ENCODE data around the gene REXO4. TPM values are rescaled to one million over a fixed set of nuclear protein-coding genes. Genes with fewer than 3 reads are reported as not detected.

The REXO4 gene
- total and polyA plus RNA-seq, 2 donors (not counting 3 experiments of a cell fraction or from before 2014, with no cell fraction given): 19.5 to 29.5 TPM

DNA sequence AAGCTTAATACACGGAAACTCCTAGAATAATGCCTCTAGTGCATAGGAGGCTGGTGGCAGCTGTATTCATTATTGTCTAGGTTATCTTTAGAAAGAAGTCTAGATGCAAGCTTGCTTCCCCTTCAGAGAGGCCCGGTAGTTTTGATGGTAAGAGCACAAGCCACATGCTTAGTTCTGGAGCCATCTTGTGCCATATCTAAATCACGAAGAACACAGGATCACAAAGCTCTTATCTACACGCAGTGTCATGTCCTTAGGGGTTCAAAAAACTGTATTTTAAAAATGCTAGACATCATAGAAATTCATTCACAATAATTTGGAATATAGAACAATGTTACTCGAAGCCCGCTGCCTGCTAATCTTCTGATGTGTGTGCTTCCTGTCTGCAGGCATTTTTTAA is 48.2 kb upstream of the REXO4 start:
- dilution Hi-C loops (cut with MboI; ENCODE audit: extremely low pct_ligation_motif_present, low sequenced_read_pairs): no loop called here
- FAIRE-seq (no peak), DNase-seq (ENCODE audit: low read depth, low spot score) (no peak)
- H3K9ac ChIP-seq (replicated peaks; ENCODE audit: extremely low read depth, insufficient read depth, low read length): no peak overlapping the region
- CTCF ChIA-PET: interaction anchor here (0.5 to 1.1 kb wide), 2 partner anchors 21 to 323 kb away, joined by 3 to 4 read pairs; no protein-coding TSS in a partner anchor
- BruUV-seq (replicated peaks): no TSS peak
- TF ChIP-seq, protein P1, sequence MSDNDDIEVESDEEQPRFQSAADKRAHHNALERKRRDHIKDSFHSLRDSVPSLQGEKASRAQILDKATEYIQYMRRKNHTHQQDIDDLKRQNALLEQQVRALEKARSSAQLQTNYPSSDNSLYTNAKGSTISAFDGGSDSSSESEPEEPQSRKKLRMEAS (IDR thresholded peaks at IDR 0.05; ENCODE audit: insufficient read depth, insufficient read length): no peak
- no peaks in the 10 kb centered on the region for H3K4me1 ChIP-seq (ENCODE audit: control insufficient read depth, extremely low read depth, insufficient read depth, low read length)
- H3K27me3 ChIP-seq (ENCODE audit: control insufficient read depth in 2 of 2, insufficient read depth in 2 of 2, low read length in 2 of 2): no peaks in the 10 kb centered on the region
- no peak overlapping the region for H3K27ac ChIP-seq (ENCODE audit: insufficient read depth, low read depth, low read length)
- POLR2A ChIA-PET: no interaction called here
- no peak overlapping the region for H2AFZ ChIP-seq (ENCODE audit: low read depth, low read length)
- H3K4me2 ChIP-seq (ENCODE audit: insufficient read depth, low read length): no peak overlapping the region
- H4K20me1 ChIP-seq (replicated peaks; ENCODE audit: control insufficient read depth, extremely low read depth, insufficient read depth, low read length): no peaks in the 10 kb centered on the region
- no peaks in the 10 kb centered on the region for H3K79me2 ChIP-seq (ENCODE audit: control insufficient read depth, insufficient read depth, low read length)
- intact Hi-C loops (cut with micrococcal nuclease): no loop called here
- no peak overlapping the region for H3K4me3 ChIP-seq (replicated peaks in 1 of 3; ENCODE audit: insufficient read depth in 1 of 3, low read depth in 1 of 3, low read length in 3 of 3)
- no peaks in the 10 kb centered on the region for H3K36me3 ChIP-seq (ENCODE audit: control insufficient read depth in 2 of 2, extremely low read depth in 1 of 2, insufficient read depth in 2 of 2, low read length in 2 of 2)
- H3K9me1 ChIP-seq (replicated peaks; ENCODE audit: control insufficient read depth, extremely low read depth, insufficient read depth, low read length): no peaks in the 10 kb centered on the region
- no peaks in the 10 kb centered on the region for H3K9me3 ChIP-seq (replicated peaks; ENCODE audit: control insufficient read depth, insufficient read depth, low read length)

- Histone ChIP-seq H3K9ac (replicated peaks; ENCODE audit: extremely low read depth, insufficient read depth, low read length) (no peak overlapping the region), H3K4me2 (ENCODE audit: insufficient read depth, low read length) (no peak overlapping the region), H3K4me3 (replicated peaks in 1 of 3; ENCODE audit: insufficient read depth in 1 of 3, low read depth in 1 of 3, low read length in 3 of 3) (no peak overlapping the region), H3K79me2 (ENCODE audit: control insufficient read depth, insufficient read depth, low read length) (no peaks in the 10 kb centered on the region), H3K4me1 (ENCODE audit: control insufficient read depth, extremely low read depth, insufficient read depth, low read length) (peaks cover 5% of the 10 kb centered on the region), H3K9me3 (replicated peaks; ENCODE audit: control insufficient read depth, insufficient read depth, low read length) (no peaks in the 10 kb centered on the region), H3K27ac (ENCODE audit: insufficient read depth, low read depth, low read length) (no peak overlapping the region), H3K36me3 (ENCODE audit: control insufficient read depth in 2 of 2, extremely low read depth in 1 of 2, insufficient read depth in 2 of 2, low read length in 2 of 2) (no peaks in the 10 kb centered on the region), H3K27me3 (ENCODE audit: control insufficient read depth in 2 of 2, insufficient read depth in 2 of 2, low read length in 2 of 2) (no peaks in the 10 kb centered on the region), H2AFZ (ENCODE audit: low read depth, low read length) (no peak overlapping the region), H3K9me1 (replicated peaks; ENCODE audit: control insufficient read depth, extremely low read depth, insufficient read depth, low read length) (no peaks in the 10 kb centered on the region), H4K20me1 (replicated peaks; ENCODE audit: control insufficient read depth, extremely low read depth, insufficient read depth, low read length) (no peaks in the 10 kb centered on the region)
- intact Hi-C loops (cut with micrococcal nuclease) (no loop called here), dilution Hi-C loops (cut with MboI; ENCODE audit: extremely low pct_ligation_motif_present, low sequenced_read_pairs) (no loop called here)
- BruUV-seq (replicated peaks): no TSS peak
- ChIA-PET CTCF (no interaction called here), POLR2A (no interaction called here)
- DNase-seq (ENCODE audit: low read depth, low spot score) (no peak), FAIRE-seq (no peak)
- TF ChIP-seq POLR2A (IDR thresholded peaks at IDR 0.05; ENCODE audit: low read depth, low read length) (no peak), FOS (IDR thresholded peaks at IDR 0.05; ENCODE audit: borderline replicate concordance, insufficient read depth, low read length) (no peak), JUN (IDR thresholded peaks at IDR 0.05; ENCODE audit: borderline replicate concordance, insufficient read depth, insufficient read length, low read depth) (no peak), CTCF (IDR thresholded peaks at IDR 0.05; ENCODE audit: extremely low read depth in 1 of 2, insufficient read depth in 1 of 2, low read depth in 1 of 2, low read length in 2 of 2) (no peak), GATA2 (IDR thresholded peaks at IDR 0.05; ENCODE audit: insufficient read depth, insufficient read length, low read depth, low read length) (no peak), POLR2AphosphoS5 (IDR thresholded peaks at IDR 0.05; ENCODE audit: insufficient read depth, low read depth, low read length) (no peak), EZH2 (IDR thresholded peaks at IDR 0.05; ENCODE audit: borderline replicate concordance, low read depth, low read length, severe bottlenecking) (no peak), MYC (IDR thresholded peaks at IDR 0.05; ENCODE audit: low read depth, low read length) (no peak)
- TF ChIP-seq, protein P1 (IDR thresholded peaks at IDR 0.05; ENCODE audit: insufficient read depth, insufficient read length): no peak
These were observed 46.8 kb upstream of the REXO4 start for GRCh38 chr9:133464638-133465037.

All from endothelial cell of umbilical vein (primary cell).